K562 (cell line): Measurements from ENCODE around the gene MTRFR.

Experiments used
- CREM ChIP-seq: IDR thresholded peaks from 2 replicates; pipeline ENCODE4 v1.6.1; 2014; ENCODE audit warnings: antibody characterized with exemption, low read depth
- RUNX1 ChIP-seq: sonication (generic); IDR thresholded peaks from 2 replicates; pipeline ENCODE4 v1.6.1; 2016; ENCODE audit warnings: antibody characterized with exemption, low read depth
- SP1 ChIP-seq: sonication (generic); formaldehyde crosslinking; IDR thresholded peaks from 2 replicates; pipeline ENCODE4 v1.8.1; 2022; ENCODE audit warnings: mild to moderate bottlenecking, missing genetic modification reagents
- TAF1 ChIP-seq: IDR thresholded peaks from 2 replicates; pipeline ENCODE4 v1.6.1; 2011; ENCODE audit warnings: mild to moderate bottlenecking, low read length, moderate library complexity; ENCODE audit not compliant: insufficient read depth, control insufficient read depth, severe bottlenecking; ENCODE audit errors: extremely low read depth
- TF ChIP-seq, protein P1 (sequence below): IDR thresholded peaks from 3 replicates; pipeline ENCODE4 v1.6.1; 2011; ENCODE audit warnings: borderline replicate concordance, mild to moderate bottlenecking, moderate library complexity; ENCODE audit not compliant: insufficient read length; ENCODE audit errors: extremely low read depth

DNA sequence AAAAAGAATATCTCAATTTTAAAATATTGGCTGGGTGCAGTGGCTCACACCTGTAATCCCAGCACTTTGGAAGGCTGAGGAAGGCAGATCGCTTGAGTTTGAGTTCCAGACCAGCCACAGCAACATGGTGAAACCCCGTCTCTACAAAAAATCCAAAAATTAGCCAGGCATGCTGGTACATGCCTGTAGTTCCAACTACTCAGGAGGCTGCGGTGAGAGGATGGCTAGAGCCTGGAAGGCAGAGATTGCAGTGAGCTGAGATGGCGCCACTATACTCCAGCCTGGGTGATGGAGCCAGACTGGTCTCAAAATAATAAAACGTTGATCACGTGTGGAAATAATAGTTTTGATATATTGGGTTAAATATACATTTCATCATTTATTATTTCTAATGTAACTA is 5.7 kb downstream of the MTRFR start:
- TF ChIP-seq, protein P1, sequence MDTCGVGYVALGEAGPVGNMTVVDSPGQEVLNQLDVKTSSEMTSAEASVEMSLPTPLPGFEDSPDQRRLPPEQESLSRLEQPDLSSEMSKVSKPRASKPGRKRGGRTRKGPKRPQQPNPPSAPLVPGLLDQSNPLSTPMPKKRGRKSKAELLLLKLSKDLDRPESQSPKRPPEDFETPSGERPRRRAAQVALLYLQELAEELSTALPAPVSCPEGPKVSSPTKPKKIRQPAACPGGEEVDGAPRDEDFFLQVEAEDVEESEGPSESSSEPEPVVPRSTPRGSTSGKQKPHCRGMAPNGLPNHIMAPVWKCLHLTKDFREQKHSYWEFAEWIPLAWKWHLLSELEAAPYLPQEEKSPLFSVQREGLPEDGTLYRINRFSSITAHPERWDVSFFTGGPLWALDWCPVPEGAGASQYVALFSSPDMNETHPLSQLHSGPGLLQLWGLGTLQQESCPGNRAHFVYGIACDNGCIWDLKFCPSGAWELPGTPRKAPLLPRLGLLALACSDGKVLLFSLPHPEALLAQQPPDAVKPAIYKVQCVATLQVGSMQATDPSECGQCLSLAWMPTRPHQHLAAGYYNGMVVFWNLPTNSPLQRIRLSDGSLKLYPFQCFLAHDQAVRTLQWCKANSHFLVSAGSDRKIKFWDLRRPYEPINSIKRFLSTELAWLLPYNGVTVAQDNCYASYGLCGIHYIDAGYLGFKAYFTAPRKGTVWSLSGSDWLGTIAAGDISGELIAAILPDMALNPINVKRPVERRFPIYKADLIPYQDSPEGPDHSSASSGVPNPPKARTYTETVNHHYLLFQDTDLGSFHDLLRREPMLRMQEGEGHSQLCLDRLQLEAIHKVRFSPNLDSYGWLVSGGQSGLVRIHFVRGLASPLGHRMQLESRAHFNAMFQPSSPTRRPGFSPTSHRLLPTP: no peak
- TF ChIP-seq CREM: no peak
- TF ChIP-seq SP1 (CRISPR knock-in tag): no peak
- no peak for TF ChIP-seq RUNX1
- no peak for TF ChIP-seq TAF1
